T47D (cell line): ENCODE data around the gene FRMD4B.
"Not testable (repeated sequence)": the region's sequence is repeated elsewhere in the genome, so short reads cannot be mapped to it uniquely, and the experiment has no call there.

ENCODE experiments used
- DNase-seq, 2 experiments: peaks; one replicate each; pipeline versions ENCODE4 v3.0.0 to v3.0.0-alpha.2; 2011 to 2012; ENCODE audit warnings: low read depth in 1 of 2, low spot score in 1 of 2
- JUND ChIP-seq: IDR thresholded peaks from 2 replicates; pipeline ENCODE4 v1.6.1; 2012; ENCODE audit warnings: low read depth
- in situ Hi-C: cut with HindIII; loops from 2 replicates; pipeline ENCODE4 v1.10.0; 2016; ENCODE audit warnings: low sequenced_read_pairs, low pct_unique_long_range_greater_than_20kb

FRMD4B gene

GRCh38 chr3:69250014-69250413 is 135.9 kb downstream of the FRMD4B start:
- TF ChIP-seq JUND, result no peak

GRCh38 chr3:69249001-69249400 is 136.9 kb downstream of the FRMD4B start:
- in situ Hi-C loops, result no loop called here
- no peak for TF ChIP-seq JUND
- DNase-seq, result no peak

More at GRCh38 chr3:69250014-69250413, 135.9 kb downstream of the FRMD4B start:
- in situ Hi-C loops, result no loop called here
- peak; percentile 51 to 95 for DNase-seq

- no peak for TF ChIP-seq JUND
- no peak for DNase-seq
- in situ Hi-C loops, result no loop called here
Measured at GRCh38 chr3:69248436-69248835, 137.5 kb downstream of the FRMD4B start.

DNA sequence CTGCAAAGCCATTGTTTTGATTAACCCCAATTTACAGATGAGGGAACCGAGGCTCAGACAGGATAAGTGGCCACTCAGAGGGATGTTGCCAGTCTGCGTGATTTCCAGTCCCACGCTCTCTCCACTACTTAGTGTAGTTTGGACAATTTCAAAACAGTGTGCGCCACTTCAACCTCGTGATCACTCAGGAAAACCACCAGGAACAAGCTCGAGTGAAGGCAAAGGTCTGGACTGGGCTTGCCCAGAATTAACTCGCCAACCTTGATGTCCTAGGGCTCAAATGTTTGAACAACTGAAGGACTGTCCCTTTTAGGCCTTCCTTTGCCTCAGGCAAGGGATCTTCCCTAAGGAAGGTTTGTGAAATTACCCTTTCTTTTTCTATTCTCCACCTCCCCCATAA is 139.3 kb downstream of the FRMD4B start:
- no peak for TF ChIP-seq JUND
- in situ Hi-C loops, result no loop called here
- DNase-seq, result no peak

DNA sequence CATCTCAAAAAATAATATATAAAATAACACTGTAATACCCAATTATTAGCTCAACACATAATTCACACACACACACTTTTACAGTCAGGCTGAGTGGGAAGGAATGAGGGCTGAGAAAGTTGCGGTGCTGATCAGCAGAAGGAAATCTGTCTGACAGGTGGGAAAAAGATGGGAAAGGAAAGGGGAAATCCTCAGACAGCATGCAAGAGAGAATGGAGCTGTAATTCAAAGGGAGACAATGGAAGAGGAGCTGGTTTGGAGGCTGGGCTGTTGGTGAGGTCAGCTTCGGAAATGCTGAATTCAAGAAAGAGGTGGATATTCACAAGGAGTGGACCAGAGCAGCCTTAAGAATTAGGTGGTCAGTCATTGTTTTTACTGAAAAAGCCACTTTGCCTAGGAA is 141.8 kb downstream of the FRMD4B start:
- DNase-seq, result no peak
- TF ChIP-seq JUND, result no peak
- in situ Hi-C loops, result no loop called here

DNA sequence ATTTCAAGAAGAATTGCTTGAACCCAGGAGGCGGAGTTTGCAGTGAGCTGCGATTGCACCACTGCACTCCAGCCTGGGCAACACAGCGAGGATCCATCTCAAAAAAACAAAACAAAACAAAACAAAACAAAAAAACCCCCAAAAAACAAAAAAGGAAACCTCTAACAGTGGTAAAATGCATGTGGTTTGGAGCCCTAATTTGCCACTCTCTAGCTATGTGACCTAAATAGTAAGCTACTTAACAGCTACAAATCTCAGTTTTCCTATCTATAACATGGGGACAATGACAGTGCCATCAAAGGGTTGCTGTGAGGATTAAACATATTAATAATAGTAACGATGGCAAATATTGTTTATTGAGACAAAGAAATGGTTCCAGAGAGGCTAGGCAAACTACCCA is 144.1 kb downstream of the FRMD4B start:
- TF ChIP-seq JUND, result no peak
- in situ Hi-C loops, result no loop called here

DNA sequence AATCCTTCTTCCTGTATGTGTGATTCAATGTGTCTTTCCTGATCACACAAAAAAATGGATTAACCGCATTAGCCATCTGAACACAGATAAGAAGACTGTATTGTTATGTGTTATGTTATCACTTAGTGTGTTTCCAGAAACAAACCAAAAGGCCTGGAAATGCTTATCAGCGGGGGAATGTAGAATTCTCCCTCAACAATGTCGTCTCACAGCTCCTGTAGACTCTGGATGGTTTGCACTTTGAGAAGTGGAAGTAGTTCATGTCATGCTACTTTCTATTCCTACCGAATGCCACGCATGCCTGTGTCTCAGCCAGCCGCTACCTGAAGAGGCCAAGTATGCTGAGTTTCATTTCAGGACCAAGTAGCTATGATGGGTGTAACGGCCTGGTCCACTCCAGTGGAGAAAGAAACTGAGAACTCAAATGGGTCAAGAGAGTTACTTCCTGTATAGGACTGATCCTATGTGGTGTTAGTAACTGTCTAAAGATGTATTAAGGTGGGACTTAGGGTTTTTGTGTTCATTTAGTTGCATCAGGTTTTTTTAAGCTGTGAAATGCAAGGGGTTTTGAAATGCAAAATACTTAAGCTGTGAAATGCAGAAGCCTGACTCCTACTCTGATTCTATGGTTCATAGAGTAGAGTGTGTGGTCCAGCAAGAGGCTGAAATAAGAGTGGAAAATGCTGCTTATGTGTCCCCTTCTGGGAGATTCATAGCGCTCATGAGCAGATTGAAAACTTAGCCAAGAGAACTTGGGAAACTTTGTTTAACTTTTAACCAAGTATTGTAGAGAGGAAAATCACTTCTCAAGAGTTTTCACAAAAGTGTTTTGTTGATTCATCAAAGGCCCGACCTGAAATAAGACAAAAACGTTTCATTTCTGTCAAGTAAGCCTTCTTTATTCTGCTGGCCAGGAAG is 145.0 kb downstream of the FRMD4B start:
- DNase-seq, result no peak
- no peak for TF ChIP-seq JUND
- in situ Hi-C loops, result no loop called here

More for the DNA sequence above, 144.1 kb downstream of the FRMD4B start:
- DNase-seq, result no peak

GRCh38 chr3:69239063-69239462 is 146.8 kb downstream of the FRMD4B start:
- no peak for DNase-seq
- in situ Hi-C loops, result no loop called here
- no peak for TF ChIP-seq JUND

GRCh38 chr3:69236812-69237707 is 148.8 kb downstream of the FRMD4B start:
- in situ Hi-C loops, result no loop called here
- no peak for TF ChIP-seq JUND

DNA sequence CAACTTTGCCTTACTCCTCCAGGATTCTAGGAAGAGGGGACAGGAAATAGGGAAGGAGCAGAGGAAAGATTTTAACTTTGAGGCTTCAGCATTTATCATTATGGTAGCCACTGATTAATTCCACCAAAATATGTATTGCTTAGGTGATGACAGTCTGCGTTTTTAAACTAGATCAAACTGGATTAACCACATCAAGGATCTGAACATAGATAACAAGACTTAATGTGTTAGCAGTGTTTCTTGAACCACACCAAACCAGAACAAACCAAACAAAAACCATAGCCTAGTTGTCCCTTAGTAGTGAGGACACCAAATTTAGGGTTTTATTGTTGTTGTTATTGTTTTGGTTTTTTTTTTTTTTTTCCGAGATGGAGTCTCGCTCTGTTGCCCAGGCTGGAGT is 150.0 kb downstream of the FRMD4B start:
- in situ Hi-C loops, result no loop called here
- no peak for DNase-seq
- TF ChIP-seq JUND, result no peak

More at GRCh38 chr3:69236812-69237707, 148.8 kb downstream of the FRMD4B start:
- DNase-seq, result peak in 1 of 2 experiments; percentile 70

DNA sequence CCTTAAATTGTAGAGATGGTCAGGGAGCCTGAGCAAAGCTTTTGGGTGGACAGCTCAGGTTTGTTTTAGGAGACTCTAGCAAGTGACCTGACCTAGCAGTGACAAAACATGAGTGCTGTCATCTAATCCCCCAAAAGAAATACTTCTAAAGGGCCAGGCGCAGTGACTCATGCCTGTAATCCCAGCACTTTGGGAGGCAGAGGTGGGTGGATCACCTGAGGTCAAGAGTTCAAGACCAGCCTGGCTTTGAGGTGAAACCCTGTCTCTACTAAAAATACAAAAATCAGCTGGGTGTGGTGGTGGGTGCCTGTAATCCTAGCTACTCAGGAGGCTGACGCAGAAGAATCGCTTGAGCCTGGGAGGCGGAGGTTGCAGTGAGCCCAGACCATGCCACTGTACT is 150.7 kb downstream of the FRMD4B start:
- DNase-seq, in situ Hi-C loops: not testable (repeated sequence)

DNA sequence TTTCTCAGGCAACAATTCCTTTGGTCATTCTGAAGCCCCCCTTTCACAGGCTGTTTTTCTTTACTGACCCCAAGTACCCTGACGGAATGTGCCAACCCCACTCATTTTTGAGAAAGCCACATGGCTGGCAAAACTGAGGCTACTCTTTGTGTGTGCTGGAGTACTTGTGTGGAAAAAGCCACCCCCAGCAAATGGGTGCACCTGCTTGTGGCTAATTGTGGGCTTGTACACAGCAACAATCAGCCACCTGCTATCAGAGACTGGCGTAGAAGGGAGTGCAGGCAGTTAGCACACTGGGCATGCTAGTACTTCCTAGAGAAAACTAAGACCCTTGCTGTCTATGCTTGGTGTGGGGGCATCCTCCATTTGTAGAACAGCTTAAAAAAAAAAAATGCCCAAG is 153.4 kb downstream of the FRMD4B start:
- no peak for TF ChIP-seq JUND
- DNase-seq, result no peak
- in situ Hi-C loops, result no loop called here

DNA sequence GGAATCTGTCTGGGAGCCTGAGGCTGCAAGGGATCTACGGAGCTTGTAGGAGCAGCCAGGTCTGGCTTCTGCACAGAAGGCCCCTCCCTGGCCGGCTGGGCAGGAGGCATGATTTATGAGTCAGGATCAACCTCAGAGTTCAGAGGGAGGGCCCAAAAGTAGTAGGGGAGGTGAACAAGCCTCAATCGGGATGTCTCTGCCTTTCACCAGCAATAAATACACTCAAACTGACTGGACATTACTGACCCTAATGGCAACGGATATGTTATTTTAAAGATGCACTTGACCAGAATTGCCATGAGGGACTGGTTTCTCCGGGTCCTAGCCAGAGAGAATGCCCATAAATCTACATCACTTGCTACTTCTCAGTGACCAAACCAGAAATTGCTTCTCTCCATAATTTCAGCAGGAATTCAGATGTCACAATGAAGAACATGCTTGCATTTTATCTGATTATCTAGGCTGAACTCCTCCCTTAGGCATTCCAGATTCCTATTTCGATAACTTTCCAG is 153.9 kb downstream of the FRMD4B start:
- in situ Hi-C loops, result no loop called here
- no peak for TF ChIP-seq JUND
- peak in 1 of 2 experiments; percentile 60 for DNase-seq
